ENCODE results near the gene ALDH1L2.

ALDH1L2 gene

GRCh38 chr12:105099356-105099755 is 15.1 kb upstream of the ALDH1L2 start:
- no peak for TF ChIP-seq GATA3 (IDR thresholded peaks at IDR 0.05; ENCODE audit: low read depth, low read length)
- TF ChIP-seq GATA2 (IDR thresholded peaks at IDR 0.05; ENCODE audit: low read depth, low read length), result no peak

GRCh38 chr12:105092336-105092735 is 8.1 kb upstream of the ALDH1L2 start:
- no peak for TF ChIP-seq GATA3 (IDR thresholded peaks at IDR 0.05; ENCODE audit: low read depth, low read length)
- no peak for TF ChIP-seq GATA2 (IDR thresholded peaks at IDR 0.05; ENCODE audit: low read depth, low read length)

- TF ChIP-seq GATA3 (IDR thresholded peaks at IDR 0.05; ENCODE audit: low read depth, low read length) (peak; percentile 49), GATA2 (IDR thresholded peaks at IDR 0.05; ENCODE audit: low read depth, low read length) (peak; percentile 68)
Observed at GRCh38 chr12:105091476-105092206, 7.4 kb upstream of the ALDH1L2 start.

- TF ChIP-seq GATA3 (IDR thresholded peaks at IDR 0.05; ENCODE audit: low read depth, low read length) (no peak), GATA2 (IDR thresholded peaks at IDR 0.05; ENCODE audit: low read depth, low read length) (no peak)
Observed at GRCh38 chr12:105090361-105090760, 6.1 kb upstream of the ALDH1L2 start.

- TF ChIP-seq GATA2 (IDR thresholded peaks at IDR 0.05; ENCODE audit: low read depth, low read length), result no peak
- TF ChIP-seq GATA3 (IDR thresholded peaks at IDR 0.05; ENCODE audit: low read depth, low read length), result no peak
Observed at GRCh38 chr12:105089817-105090216, 5.6 kb upstream of the ALDH1L2 start.

GRCh38 chr12:105085501-105085900 is 1.2 kb upstream of the ALDH1L2 start:
- no peak for TF ChIP-seq GATA3 (IDR thresholded peaks at IDR 0.05; ENCODE audit: low read depth, low read length)
- TF ChIP-seq GATA2 (IDR thresholded peaks at IDR 0.05; ENCODE audit: low read depth, low read length), result no peak

- TF ChIP-seq GATA2 (IDR thresholded peaks at IDR 0.05; ENCODE audit: low read depth, low read length), result no peak
- no peak for TF ChIP-seq GATA3 (IDR thresholded peaks at IDR 0.05; ENCODE audit: low read depth, low read length)
Observed at GRCh38 chr12:105083551-105084105, 630 bp downstream of the ALDH1L2 start.

- no peak for TF ChIP-seq GATA3 (IDR thresholded peaks at IDR 0.05; ENCODE audit: low read depth, low read length)
- no peak for TF ChIP-seq GATA2 (IDR thresholded peaks at IDR 0.05; ENCODE audit: low read depth, low read length)
Observed at GRCh38 chr12:105083031-105083430, 1.2 kb downstream of the ALDH1L2 start.

- TF ChIP-seq GATA2 (IDR thresholded peaks at IDR 0.05; ENCODE audit: low read depth, low read length), result no peak
- no peak for TF ChIP-seq GATA3 (IDR thresholded peaks at IDR 0.05; ENCODE audit: low read depth, low read length)
Observed at GRCh38 chr12:105078712-105079570, 5.3 kb downstream of the ALDH1L2 start.

GRCh38 chr12:105077435-105077834 is 6.8 kb downstream of the ALDH1L2 start:
- TF ChIP-seq GATA2 (IDR thresholded peaks at IDR 0.05; ENCODE audit: low read depth, low read length) (no peak), GATA3 (IDR thresholded peaks at IDR 0.05; ENCODE audit: low read depth, low read length) (no peak)

GRCh38 chr12:105076913-105077312 is 7.3 kb downstream of the ALDH1L2 start:
- no peak for TF ChIP-seq GATA2 (IDR thresholded peaks at IDR 0.05; ENCODE audit: low read depth, low read length)
- no peak for TF ChIP-seq GATA3 (IDR thresholded peaks at IDR 0.05; ENCODE audit: low read depth, low read length)

- no peak for TF ChIP-seq GATA3 (IDR thresholded peaks at IDR 0.05; ENCODE audit: low read depth, low read length)
- no peak for TF ChIP-seq GATA2 (IDR thresholded peaks at IDR 0.05; ENCODE audit: low read depth, low read length)
Observed at GRCh38 chr12:105076098-105076497, 8.2 kb downstream of the ALDH1L2 start.

GRCh38 chr12:105072888-105073488 is 11.3 kb downstream of the ALDH1L2 start:
- TF ChIP-seq GATA3 (IDR thresholded peaks at IDR 0.05; ENCODE audit: low read depth, low read length) (no peak), GATA2 (IDR thresholded peaks at IDR 0.05; ENCODE audit: low read depth, low read length) (no peak)

GRCh38 chr12:105071981-105072380 is 12.3 kb downstream of the ALDH1L2 start:
- TF ChIP-seq GATA3 (IDR thresholded peaks at IDR 0.05; ENCODE audit: low read depth, low read length), result no peak

All from SH-SY5Y (cell line).